Kidney glomerular epithelial cell (primary cell): ENCODE measurements around the gene PAXX.
A peak's percentile ranks its signal among the peaks of the same experiment; 100 is the strongest.
"Not testable (repeated sequence)": the region's sequence is repeated elsewhere in the genome, so short reads cannot be mapped to it uniquely, and the experiment has no call there.

Experiments used
- DNase-seq: peaks from one replicate; lab custom pipeline; 2025; lab: John Stamatoyannopoulos, UW

The PAXX gene

DNA sequence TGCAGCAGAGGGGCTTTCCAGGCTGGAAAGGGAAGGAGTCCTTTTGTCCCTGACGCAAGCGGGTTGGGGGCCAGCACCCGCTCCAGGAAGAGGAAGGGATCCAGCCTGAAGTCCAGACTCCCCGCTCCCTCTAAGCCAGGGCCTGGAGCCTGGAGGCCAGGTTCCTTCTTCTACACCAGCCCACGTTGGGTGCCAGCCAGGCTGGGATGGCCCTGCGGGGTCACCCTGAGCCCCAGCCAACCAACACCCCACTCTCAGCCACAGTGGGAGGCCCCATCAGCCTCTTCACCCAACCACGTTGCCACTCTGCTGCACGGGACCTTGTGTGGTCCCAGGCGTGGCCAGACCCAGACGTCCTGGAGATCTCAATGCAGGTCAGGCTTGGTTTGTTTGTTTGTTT lies 40.6 kb downstream of the PAXX start:
- DNase-seq: no peak

- not testable (repeated sequence) for DNase-seq
Measured at GRCh38 chr9:137033481-137033880, 41.3 kb downstream of the PAXX start.

DNA sequence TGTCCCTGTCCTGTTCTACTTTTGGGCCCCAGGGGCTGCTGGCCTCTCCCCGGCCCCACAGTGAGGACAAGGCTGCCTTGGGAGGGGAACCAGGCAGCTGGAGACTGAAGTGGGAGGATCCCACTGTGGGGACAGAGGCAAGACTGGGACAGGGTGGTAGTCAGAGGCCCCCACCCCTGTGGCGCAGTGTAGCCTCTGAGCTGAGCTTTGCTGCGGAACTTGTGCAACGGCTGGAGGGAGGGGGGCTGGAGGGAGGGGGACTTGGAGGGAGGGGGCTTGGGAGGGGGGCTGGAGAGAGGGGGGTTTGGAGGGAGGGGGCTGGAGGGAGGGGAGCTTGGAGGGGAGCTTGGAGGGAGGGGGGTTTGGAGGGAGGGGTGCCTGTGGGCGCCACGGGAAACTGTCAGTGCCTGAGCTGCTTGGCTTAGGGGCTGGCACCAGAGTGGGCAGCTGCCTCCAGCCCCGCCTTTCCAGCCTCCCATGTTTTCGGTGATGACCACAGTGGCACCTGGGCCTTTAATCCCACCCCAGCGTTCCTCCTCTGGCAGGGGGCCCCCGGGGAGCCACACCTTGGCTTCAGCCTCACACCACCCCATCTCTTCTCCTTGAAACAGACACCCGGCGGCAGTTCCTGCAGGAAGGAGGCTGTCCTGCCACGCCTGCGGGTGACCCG lies 42.0 kb downstream of the PAXX start:
- no peak for DNase-seq

GRCh38 chr9:137034709-137035506 lies 42.7 kb downstream of the PAXX start:
- peak; percentile 74 for DNase-seq

GRCh38 chr9:137035507-137035834 lies 43.2 kb downstream of the PAXX start:
- DNase-seq: no peak

- DNase-seq: no peak
Measured at GRCh38 chr9:137035937-137036336, 43.7 kb downstream of the PAXX start.

GRCh38 chr9:137037035-137037434 lies 44.8 kb downstream of the PAXX start:
- DNase-seq: no peak

GRCh38 chr9:137037483-137037882 lies 45.3 kb downstream of the PAXX start:
- DNase-seq: no peak

DNA sequence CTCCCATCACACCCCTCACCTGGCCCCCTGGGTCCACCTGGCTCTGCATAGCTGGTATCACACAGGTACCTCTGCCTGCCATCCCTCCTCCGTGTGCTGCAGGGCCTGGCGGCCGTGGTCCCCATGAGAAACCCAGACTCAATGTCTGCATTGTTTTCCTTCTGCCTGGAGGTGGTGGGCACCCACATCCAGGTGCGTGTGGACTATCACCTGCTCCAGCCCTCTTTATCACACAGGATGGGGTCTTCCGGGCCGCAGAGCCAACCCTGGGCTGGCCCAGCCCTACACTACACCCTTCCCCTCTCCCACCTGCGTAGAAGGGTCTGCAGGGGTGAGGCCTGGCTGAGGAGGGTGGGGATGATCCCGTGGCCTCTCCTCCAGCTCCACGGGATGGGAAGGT lies 46.7 kb downstream of the PAXX start:
- no peak for DNase-seq

DNA sequence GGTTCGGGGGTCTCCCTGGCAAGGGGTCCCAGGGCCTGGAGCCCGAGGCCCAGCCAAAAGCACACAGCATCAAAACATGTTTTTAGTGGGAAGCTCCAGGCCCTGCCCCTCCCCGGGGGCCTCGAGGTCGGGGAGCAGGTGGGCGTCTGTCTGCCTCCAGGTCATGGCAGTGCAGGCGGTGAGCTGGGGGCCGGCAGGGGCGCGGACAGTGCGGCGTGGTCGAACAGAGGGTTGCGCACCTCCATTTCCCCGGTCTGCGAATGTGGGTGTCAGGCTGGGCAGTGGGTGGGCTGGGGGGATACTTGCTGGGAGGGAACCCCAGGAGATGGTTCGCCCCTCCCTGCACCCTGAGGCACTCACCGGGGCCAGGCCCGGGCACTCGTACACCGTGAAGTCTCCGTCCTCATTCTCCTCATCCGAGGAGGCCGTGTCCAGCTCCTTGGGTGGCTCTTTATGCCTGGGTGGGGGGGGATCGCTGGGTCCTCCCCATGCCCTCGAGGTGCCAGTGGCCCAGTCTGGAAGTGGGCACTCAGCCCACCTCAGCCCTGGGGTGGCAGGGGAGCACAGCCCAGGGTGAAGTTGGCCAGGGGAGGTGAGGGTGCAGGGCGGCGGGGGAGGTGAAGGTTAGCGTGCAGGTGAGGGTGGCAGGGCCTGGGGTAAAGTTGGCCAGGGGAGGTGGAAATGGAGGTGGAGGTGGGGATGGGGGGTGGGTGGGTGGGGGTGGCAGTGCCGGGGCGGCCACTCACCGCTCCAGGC lies 47.6 kb downstream of the PAXX start:
- no peak for DNase-seq

DNA sequence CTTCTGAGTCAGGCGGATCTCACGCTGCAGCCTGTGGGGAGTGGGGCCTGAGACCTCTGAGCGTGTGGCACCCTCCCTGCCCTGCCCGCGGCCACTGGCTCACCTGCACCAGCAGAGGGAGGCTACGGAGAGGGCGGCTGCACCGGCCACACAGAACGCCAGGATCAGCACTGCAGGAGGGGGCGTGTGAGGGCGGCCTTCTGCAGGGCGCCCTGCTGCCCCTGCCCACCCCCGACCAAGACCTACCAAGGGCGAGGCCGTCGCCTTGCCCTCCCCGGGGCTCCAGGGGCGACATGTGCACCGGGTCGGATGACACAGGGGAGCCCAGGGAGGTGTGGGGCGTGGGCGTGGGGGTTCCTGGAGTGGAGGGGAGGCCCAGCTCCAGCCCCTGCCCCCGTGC lies 48.3 kb downstream of the PAXX start:
- no peak for DNase-seq

DNA sequence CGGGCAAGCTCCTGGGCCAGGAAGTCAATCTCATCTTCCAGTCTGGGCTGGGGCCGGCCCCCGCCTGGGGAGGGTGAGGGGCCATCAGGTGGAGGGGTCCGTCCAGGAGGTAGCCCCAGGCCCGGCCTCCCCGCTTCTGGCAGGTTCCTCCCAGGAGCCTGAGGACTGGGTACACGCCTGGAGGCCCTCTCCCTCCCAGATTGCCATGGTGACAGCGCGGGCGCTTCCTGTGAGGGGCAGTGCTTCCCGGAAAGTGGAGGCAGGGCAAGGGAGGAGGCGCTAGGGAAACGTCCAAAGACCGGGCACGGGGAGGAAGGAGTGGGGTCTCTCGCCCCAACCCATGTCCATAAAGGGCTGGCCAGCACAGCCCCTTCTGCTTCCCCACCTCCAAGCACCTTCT lies 48.9 kb downstream of the PAXX start:
- DNase-seq: no peak

DNA sequence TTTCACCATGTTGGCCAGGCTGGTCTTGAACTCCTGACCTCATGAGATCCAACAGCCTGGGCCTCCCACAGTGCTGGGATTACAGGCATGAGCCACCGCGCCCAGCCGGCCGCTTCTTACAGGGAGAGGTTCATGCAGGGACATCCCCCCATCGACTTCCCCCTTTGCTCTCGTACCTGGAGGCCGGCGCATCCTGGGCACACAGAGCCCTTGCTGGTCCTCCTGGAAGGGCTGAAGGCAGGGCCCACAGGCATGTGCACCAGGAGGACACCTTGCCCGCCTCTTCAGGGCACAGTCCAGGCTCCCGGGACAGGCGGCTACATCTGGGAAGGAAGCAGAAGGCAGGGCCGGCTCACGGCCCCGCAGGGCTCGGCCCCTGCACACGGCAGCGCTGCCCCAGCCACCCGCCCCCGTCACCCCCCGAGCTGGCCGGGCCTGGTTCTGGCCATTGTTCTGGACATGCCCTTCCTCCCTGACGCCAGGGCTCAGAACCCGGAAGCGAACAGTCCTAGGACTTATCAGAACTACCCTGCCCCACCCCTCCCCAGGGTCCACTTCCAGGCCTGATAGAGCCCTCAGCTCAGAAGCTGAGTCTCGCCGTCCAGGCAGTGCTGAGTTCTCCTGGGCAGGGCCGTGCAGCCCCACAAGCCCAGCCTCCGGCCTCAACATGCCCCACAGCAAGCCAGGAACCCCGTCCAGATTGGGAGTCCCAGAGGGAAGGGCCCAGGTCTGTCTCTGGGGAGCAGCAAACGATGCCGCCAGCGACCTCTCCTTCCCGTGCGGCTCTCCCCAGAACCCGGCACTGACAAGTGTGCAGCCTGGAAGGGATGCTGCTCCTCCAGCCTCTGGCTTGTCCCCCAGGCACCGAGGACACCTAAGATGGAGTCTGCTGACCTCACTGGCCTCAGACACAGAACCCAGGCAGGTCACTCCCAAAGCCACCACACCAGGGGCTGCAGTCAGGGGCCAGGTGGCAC lies 50.8 kb downstream of the PAXX start:
- no peak for DNase-seq
